HepG2 (cell line): ENCODE data around the gene PRSS22. TPM values are rescaled to one million over a fixed set of nuclear protein-coding genes. Genes with fewer than 3 reads are reported as not detected.

Experiments used
- ATAC-seq: fragments of 200-7000 bp; cut with Tn5 transposase; 3 replicates; pipeline ENCODE4 v1.9.1; 2020; ENCODE audit warnings: mild to moderate bottlenecking, moderate library complexity
- BruUV-seq: library from RNA; stranded (reverse); fragments of 400-500 nt; replicated peaks from 2 replicates; lab custom pipeline; 2021; lab: Mats Ljungman, UMichigan
- CTCF ChIA-PET: fragments of 300-600 bp; formaldehyde crosslinking; extraction: SDS; loops from one replicate; lab custom pipeline; 2021; ENCODE audit warnings: low total read pairs, inconsistent platforms, low intra/inter-chr PET ratio; lab: Yijun Ruan, JAX
- POLR2A ChIA-PET: fragments of 350-600 bp; sonication (Branson Sonifier 250); formaldehyde crosslinking; loops from one replicate; lab custom pipeline; 2020; ENCODE audit warnings: antibody characterized with exemption, inconsistent platforms; lab: Yijun Ruan, JAX
- DNase-seq: peaks from one replicate; pipeline ENCODE4 v3.0.0-alpha.2; 2015; ENCODE audit warnings: low spot score
- FAIRE-seq: peaks from 3 replicates; lab custom pipeline; 2011; peaks lifted over from hg19 to GRCh38; lab: Jason Lieb, UNC
- H2AFZ ChIP-seq: one replicate; pipeline ENCODE4 v1.6.1; 2011; ENCODE audit warnings: low read length, inconsistent platforms
- H3K27ac ChIP-seq: fragments of 300-600 bp; 3 replicates; pipeline ENCODE4 v1.8.0; 2011; ENCODE audit warnings: mixed run types, mild to moderate bottlenecking, mixed read lengths, low read length, inconsistent platforms; ENCODE audit not compliant: insufficient read depth; ENCODE audit errors: extremely low read length
- H3K27me3 ChIP-seq, 2 experiments: fragments of 200-600 bp in 1 of 2; 2 replicates in 1 of 2; 3 replicates in 1 of 2; pipeline versions ENCODE4 v1.6.0 to v1.8.0; 2011; ENCODE audit warnings: low read length in 2 of 2, mild to moderate bottlenecking in 2 of 2, moderate library complexity in 2 of 2, inconsistent platforms in 1 of 2; ENCODE audit not compliant: insufficient read depth in 2 of 2, control insufficient read depth in 1 of 2
- H3K36me3 ChIP-seq, 2 experiments: fragments of 200-600 bp in 1 of 2; replicated peaks in 1 of 2; 2 replicates in 1 of 2; 3 replicates in 1 of 2; pipeline versions ENCODE4 v1.5.1 to v1.8.0; 2011; ENCODE audit warnings: low read length in 2 of 2, inconsistent platforms in 1 of 2; ENCODE audit not compliant: insufficient read depth in 2 of 2, control insufficient read depth in 1 of 2
- H3K4me1 ChIP-seq: 2 replicates; pipeline ENCODE4 v1.5.1; 2012; ENCODE audit warnings: low read length, inconsistent platforms; ENCODE audit not compliant: insufficient read depth
- H3K4me2 ChIP-seq: 2 replicates; pipeline ENCODE4 v1.6.0; 2011; ENCODE audit warnings: low read depth, low read length, inconsistent platforms
- H3K4me3 ChIP-seq, 3 experiments: fragments of 200-600 bp in 1 of 3; sonication (generic), shearing (Covaris generic) in 1 of 3; replicated peaks in 1 of 3; 2 replicates each; pipeline ENCODE4 v1.5.1; 2011 to 2016; ENCODE audit warnings: low read length in 3 of 3, inconsistent platforms in 2 of 3, low read depth in 2 of 3, mild to moderate bottlenecking in 2 of 3, control low read depth in 1 of 3, mixed read lengths in 1 of 3; ENCODE audit not compliant: insufficient read depth in 1 of 3
- H3K79me2 ChIP-seq: one replicate; pipeline ENCODE4 v1.6.1; 2011; ENCODE audit warnings: low read length, inconsistent platforms; ENCODE audit not compliant: insufficient read depth
- H3K9ac ChIP-seq: 2 replicates; pipeline ENCODE4 v1.6.0; 2011; ENCODE audit warnings: mild to moderate bottlenecking, low read depth, low read length, inconsistent platforms; ENCODE audit not compliant: insufficient read depth
- H3K9me3 ChIP-seq: 2 replicates; pipeline ENCODE4 v1.5.1; 2012; ENCODE audit warnings: mild to moderate bottlenecking, low read length
- H4K20me1 ChIP-seq: 2 replicates; pipeline ENCODE4 v1.6.0; 2011; ENCODE audit warnings: inconsistent platforms, mild to moderate bottlenecking, low read length, moderate library complexity; ENCODE audit not compliant: insufficient read depth
- CBFB ChIP-seq: sonication (generic); formaldehyde crosslinking; IDR thresholded peaks from 2 replicates; pipeline ENCODE4 v1.4.0; 2020; ENCODE audit warnings: missing genetic modification reagents
- GLI4 ChIP-seq: sonication (generic); formaldehyde crosslinking; IDR thresholded peaks from 2 replicates; pipeline ENCODE4 v1.5.1; 2020; ENCODE audit warnings: missing genetic modification reagents, mild to moderate bottlenecking, moderate library complexity, borderline replicate concordance
- HCFC1 ChIP-seq: fragments of 150-350 bp; IDR thresholded peaks from 2 replicates; pipeline ENCODE4 v1.6.1; 2014; ENCODE audit warnings: low read depth, low read length
- RORA ChIP-seq: sonication (generic); formaldehyde crosslinking; IDR thresholded peaks from 2 replicates; pipeline ENCODE4 v1.5.0; 2020; ENCODE audit warnings: mild to moderate bottlenecking, missing genetic modification reagents, moderate library complexity
- SMYD3 ChIP-seq: sonication (generic); formaldehyde crosslinking; IDR thresholded peaks from 2 replicates; pipeline ENCODE4 v1.8.1; 2023; ENCODE audit warnings: mild to moderate bottlenecking, missing genetic modification reagents
- SP2 ChIP-seq: sonication (generic); formaldehyde crosslinking; IDR thresholded peaks from 2 replicates; pipeline ENCODE4 v1.5.1; 2020; ENCODE audit warnings: mild to moderate bottlenecking, missing genetic modification reagents
- THAP11 ChIP-seq: IDR thresholded peaks from 2 replicates; pipeline ENCODE4 v1.6.1; 2016; ENCODE audit warnings: missing biosample characterization, missing genetic modification reagents
- ZFP37 ChIP-seq: sonication (generic); formaldehyde crosslinking; IDR thresholded peaks from 2 replicates; pipeline ENCODE4 v1.4.0; 2020; ENCODE audit warnings: missing genetic modification reagents, borderline replicate concordance
- ZNF256 ChIP-seq: sonication (generic); formaldehyde crosslinking; conservative IDR thresholded peaks from 2 replicates; pipeline ENCODE4 v1.4.0; 2020; ENCODE audit warnings: missing genetic modification reagents
- ZNF263 ChIP-seq: sonication (generic); formaldehyde crosslinking; IDR thresholded peaks from 2 replicates; pipeline ENCODE4 v1.4.0; 2020; ENCODE audit warnings: missing genetic modification reagents
- ZNF264 ChIP-seq: sonication (generic); formaldehyde crosslinking; IDR thresholded peaks from 2 replicates; pipeline ENCODE4 v1.4.0; 2020; ENCODE audit warnings: missing genetic modification reagents
- ZNF3 ChIP-seq: IDR thresholded peaks from 2 replicates; pipeline ENCODE4 v1.7.0; 2017; ENCODE audit warnings: inconsistent platforms
- ZNF512B ChIP-seq: sonication (generic); formaldehyde crosslinking; IDR thresholded peaks from 2 replicates; pipeline ENCODE4 v1.5.1; 2020; ENCODE audit warnings: missing genetic modification reagents, mild to moderate bottlenecking, borderline replicate concordance
- WGBS: methylation state at CpG from one replicate; pipeline ENCODE4 v1.1.6; 2017; ENCODE audit warnings: low lambda C conversion rate; 5-methylcytosine and 5-hydroxymethylcytosine counted together
- in situ Hi-C: cut with HindIII; loops from 2 replicates; pipeline ENCODE4 v1.10.0; 2017; ENCODE audit warnings: low pct_unique_long_range_greater_than_20kb; ENCODE audit not compliant: extremely low pct_ligation_motif_present
- intact Hi-C: fragments of 100-400 bp; cut with micrococcal nuclease; formaldehyde crosslinking; loops from one replicate; pipeline ENCODE4 v1.10.0; 2022; ENCODE audit not compliant: unreplicated experiment
- polyA plus RNA-seq, 8 experiments: library from polyadenylated mRNA; depleted of rRNA in 3 of 8; stranded (reverse) in 7 of 8; unstranded in 1 of 8; fragments of >200 nt; fragmentation: Illumina TruSeq in 4 of 8; extraction: Trizol in 4 of 8; gene quantifications; 2 replicates each; pipeline versions ENCODE4 v1.2.1 to v1.2.3, GENCODE V29; 2011 to 2016; ENCODE audit warnings: low read depth in 4 of 8, missing spikeins in 1 of 8, mixed read lengths in 1 of 8; ENCODE audit not compliant: insufficient read depth in 1 of 8
- total RNA-seq, 5 experiments: library from RNA; depleted of rRNA; stranded (reverse); fragments of >200 nt; fragmentation: Illumina TruSeq; extraction: Trizol; gene quantifications; 2 replicates each; pipeline ENCODE4 v1.2.3, GENCODE V29; 2016; ENCODE audit warnings: low read depth in 1 of 5
- TF ChIP-seq, protein P1 (sequence below): sonication (generic); formaldehyde crosslinking; IDR thresholded peaks from 2 replicates; pipeline ENCODE4 v1.9.0; 2021; ENCODE audit warnings: missing genetic modification reagents, borderline replicate concordance
- TF ChIP-seq, protein P2 (sequence below): sonication (generic); formaldehyde crosslinking; conservative IDR thresholded peaks from 2 replicates; pipeline ENCODE4 v1.4.0; 2020; ENCODE audit warnings: missing genetic modification reagents

The PRSS22 gene
- total and polyA plus RNA-seq, 2 of the 13 experiments (the other 11 are each of a cell fraction or from before 2014, with no cell fraction given), result 0.24 to 0.32 TPM

- Histone ChIP-seq H3K9ac (no peak overlapping the region), H3K4me3 (no peak overlapping the region), H3K4me2 (no peak overlapping the region), H3K4me1 (peaks cover 19% of the 10 kb centered on the region), H3K9me3 (no peaks in the 10 kb centered on the region), H3K36me3 (no peaks in the 10 kb centered on the region), H3K79me2 (no peaks in the 10 kb centered on the region), H4K20me1 (no peaks in the 10 kb centered on the region), H3K27ac (no peak overlapping the region), H3K27me3 (peaks cover 5 to 45% of the 10 kb centered on the region in 2 experiments; a peak in 4 of 5 replicates), H2AFZ (no peak overlapping the region)
- no peak for ATAC-seq
- WGBS, result 40% methylated on average over 2 of the region's 15 CpGs
- intact Hi-C loops, result no loop called here
- no peak for FAIRE-seq
- no TSS peak for BruUV-seq
- CTCF ChIA-PET, result no interaction called here
- in situ Hi-C loops, result no loop called here
- POLR2A ChIA-PET, result interaction anchor here (1.2 kb wide), 1 partner anchor 18 kb away, joined by 3 read pairs; the partner anchor contains the start of gene ZG16B
- DNase-seq, result no peak
- TF ChIP-seq ZNF264 (CRISPR knock-in tag) (no peak), ZNF3 (no peak), ZFP37 (CRISPR knock-in tag) (no peak), ZNF263 (CRISPR knock-in tag) (no peak), ZNF256 (CRISPR knock-in tag) (no peak), SP2 (CRISPR knock-in tag) (no peak), CBFB (no peak), ZNF512B (no peak), HCFC1 (no peak), GLI4 (CRISPR knock-in tag) (no peak), RORA (CRISPR knock-in tag) (no peak), THAP11 (no peak), SMYD3 (CRISPR knock-in tag) (no peak)
- TF ChIP-seq, protein P1, sequence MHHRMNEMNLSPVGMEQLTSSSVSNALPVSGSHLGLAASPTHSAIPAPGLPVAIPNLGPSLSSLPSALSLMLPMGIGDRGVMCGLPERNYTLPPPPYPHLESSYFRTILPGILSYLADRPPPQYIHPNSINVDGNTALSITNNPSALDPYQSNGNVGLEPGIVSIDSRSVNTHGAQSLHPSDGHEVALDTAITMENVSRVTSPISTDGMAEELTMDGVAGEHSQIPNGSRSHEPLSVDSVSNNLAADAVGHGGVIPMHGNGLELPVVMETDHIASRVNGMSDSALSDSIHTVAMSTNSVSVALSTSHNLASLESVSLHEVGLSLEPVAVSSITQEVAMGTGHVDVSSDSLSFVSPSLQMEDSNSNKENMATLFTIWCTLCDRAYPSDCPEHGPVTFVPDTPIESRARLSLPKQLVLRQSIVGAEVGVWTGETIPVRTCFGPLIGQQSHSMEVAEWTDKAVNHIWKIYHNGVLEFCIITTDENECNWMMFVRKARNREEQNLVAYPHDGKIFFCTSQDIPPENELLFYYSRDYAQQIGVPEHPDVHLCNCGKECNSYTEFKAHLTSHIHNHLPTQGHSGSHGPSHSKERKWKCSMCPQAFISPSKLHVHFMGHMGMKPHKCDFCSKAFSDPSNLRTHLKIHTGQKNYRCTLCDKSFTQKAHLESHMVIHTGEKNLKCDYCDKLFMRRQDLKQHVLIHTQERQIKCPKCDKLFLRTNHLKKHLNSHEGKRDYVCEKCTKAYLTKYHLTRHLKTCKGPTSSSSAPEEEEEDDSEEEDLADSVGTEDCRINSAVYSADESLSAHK (CRISPR knock-in tag), result no peak
- TF ChIP-seq, protein P2, sequence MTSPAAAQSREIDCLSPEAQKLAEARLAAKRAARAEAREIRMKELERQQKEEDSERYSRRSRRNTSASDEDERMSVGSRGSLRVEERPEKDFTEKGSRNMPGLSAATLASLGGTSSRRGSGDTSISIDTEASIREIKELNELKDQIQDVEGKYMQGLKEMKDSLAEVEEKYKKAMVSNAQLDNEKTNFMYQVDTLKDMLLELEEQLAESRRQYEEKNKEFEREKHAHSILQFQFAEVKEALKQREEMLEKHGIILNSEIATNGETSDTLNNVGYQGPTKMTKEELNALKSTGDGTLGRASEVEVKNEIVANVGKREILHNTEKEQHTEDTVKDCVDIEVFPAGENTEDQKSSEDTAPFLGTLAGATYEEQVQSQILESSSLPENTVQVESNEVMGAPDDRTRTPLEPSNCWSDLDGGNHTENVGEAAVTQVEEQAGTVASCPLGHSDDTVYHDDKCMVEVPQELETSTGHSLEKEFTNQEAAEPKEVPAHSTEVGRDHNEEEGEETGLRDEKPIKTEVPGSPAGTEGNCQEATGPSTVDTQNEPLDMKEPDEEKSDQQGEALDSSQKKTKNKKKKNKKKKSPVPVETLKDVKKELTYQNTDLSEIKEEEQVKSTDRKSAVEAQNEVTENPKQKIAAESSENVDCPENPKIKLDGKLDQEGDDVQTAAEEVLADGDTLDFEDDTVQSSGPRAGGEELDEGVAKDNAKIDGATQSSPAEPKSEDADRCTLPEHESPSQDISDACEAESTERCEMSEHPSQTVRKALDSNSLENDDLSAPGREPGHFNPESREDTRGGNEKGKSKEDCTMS (CRISPR knock-in tag), result no peak
These were observed 46.1 kb downstream of the PRSS22 start for GRCh38 chr16:2811703-2812471.
